Type B pancreatic cell (in vitro differentiated cells): ENCODE measurements around the gene MEA1. TPM values are rescaled to one million over a fixed set of nuclear protein-coding genes. Genes with fewer than 3 reads are reported as not detected.

Experiments
- DNase-seq: peaks from one replicate; pipeline ENCODE4 v3.0.0; 2021; ENCODE audit warnings: mixed read lengths; ENCODE audit not compliant: unreplicated experiment; ENCODE audit errors: extremely low spot score
- H3K27ac Mint-ChIP-seq: 2 replicates; pipeline ENCODE4 v1.8.0; 2021; ENCODE audit warnings: mild to moderate bottlenecking, mixed read lengths
- H3K27me3 Mint-ChIP-seq: 2 replicates; pipeline ENCODE4 v1.8.0; 2021; ENCODE audit warnings: mixed read lengths
- H3K36me3 Mint-ChIP-seq: 2 replicates; pipeline ENCODE4 v1.8.0; 2021; ENCODE audit warnings: mixed read lengths
- H3K4me1 Mint-ChIP-seq: one replicate; pipeline ENCODE4 v1.8.0; 2021; ENCODE audit warnings: mixed read lengths; ENCODE audit not compliant: unreplicated experiment
- H3K4me3 Mint-ChIP-seq: 2 replicates; pipeline ENCODE4 v1.8.0; 2021; ENCODE audit warnings: mild to moderate bottlenecking, mixed read lengths
- H3K9me3 Mint-ChIP-seq: 2 replicates; pipeline ENCODE4 v1.8.0; 2021; ENCODE audit warnings: mixed read lengths
- CTCF ChIP-seq: fragments of 200-600 bp; sonication (generic); conservative IDR thresholded peaks from 2 replicates; pipeline ENCODE4 v1.5.0; 2021; ENCODE audit warnings: antibody characterized with exemption, mild to moderate bottlenecking
- total RNA-seq: library from RNA; stranded (reverse); gene quantifications from 2 replicates; pipeline ENCODE4 v1.2.1, GENCODE V29; 2021; ENCODE audit warnings: low replicate concordance

Gene MEA1
- total RNA-seq, 1 donor from 2014 or later: 67.5 TPM

- peak overlapping the region; percentile 92 for H3K27ac Mint-ChIP-seq
- no peak for TF ChIP-seq CTCF
- H3K4me1 Mint-ChIP-seq: peaks cover 26% of the 10 kb centered on the region
- peak overlapping the region; percentile 98 for H3K4me3 Mint-ChIP-seq
- no peaks in the 10 kb centered on the region for H3K9me3 Mint-ChIP-seq
- peaks cover 3% of the 10 kb centered on the region for H3K36me3 Mint-ChIP-seq
- H3K27me3 Mint-ChIP-seq: no peaks in the 10 kb centered on the region
- no peak for DNase-seq
These were observed 476 bp downstream of the MEA1 start for GRCh38 chr6:43013097-43013842.

GRCh38 chr6:43012364-43012763 is 1.4 kb downstream of the MEA1 start:
- H3K4me1 Mint-ChIP-seq: peaks cover 26% of the 10 kb centered on the region
- peaks cover 7% of the 10 kb centered on the region for H3K36me3 Mint-ChIP-seq
- no peak for DNase-seq
- TF ChIP-seq CTCF: no peak
- H3K27ac Mint-ChIP-seq: no peak overlapping the region
- H3K9me3 Mint-ChIP-seq: no peaks in the 10 kb centered on the region
- H3K4me3 Mint-ChIP-seq: peak overlapping the region; percentile 98
- H3K27me3 Mint-ChIP-seq: no peaks in the 10 kb centered on the region

- DNase-seq: no peak
These were observed 2.5 kb downstream of the MEA1 start for GRCh38 chr6:43011207-43011606.

GRCh38 chr6:43009124-43009523 is 4.6 kb downstream of the MEA1 start:
- Mint-ChIP-seq H3K27ac (no peak overlapping the region), H3K4me3 (no peak overlapping the region), H3K9me3 (no peaks in the 10 kb centered on the region), H3K27me3 (no peaks in the 10 kb centered on the region), H3K4me1 (peaks cover 12% of the 10 kb centered on the region), H3K36me3 (peaks cover 13% of the 10 kb centered on the region)
- TF ChIP-seq CTCF: peak; percentile 64
- no peak for DNase-seq

More at GRCh38 chr6:43011207-43011606, 2.5 kb downstream of the MEA1 start:
- no peak overlapping the region for H3K4me3 Mint-ChIP-seq
- H3K27ac Mint-ChIP-seq: no peak overlapping the region
- no peaks in the 10 kb centered on the region for H3K27me3 Mint-ChIP-seq
- no peak for TF ChIP-seq CTCF
- peaks cover 9% of the 10 kb centered on the region for H3K36me3 Mint-ChIP-seq
- H3K4me1 Mint-ChIP-seq: peaks cover 22% of the 10 kb centered on the region
- H3K9me3 Mint-ChIP-seq: no peaks in the 10 kb centered on the region

GRCh38 chr6:43007126-43007525 is 6.6 kb downstream of the MEA1 start:
- no peak overlapping the region for H3K4me3 Mint-ChIP-seq
- no peaks in the 10 kb centered on the region for H3K4me1 Mint-ChIP-seq
- no peaks in the 10 kb centered on the region for H3K27me3 Mint-ChIP-seq
- H3K27ac Mint-ChIP-seq: no peak overlapping the region
- no peaks in the 10 kb centered on the region for H3K9me3 Mint-ChIP-seq
- peaks cover 10% of the 10 kb centered on the region for H3K36me3 Mint-ChIP-seq
- DNase-seq: no peak
- TF ChIP-seq CTCF: no peak
